B cell (primary cell): ENCODE data around the gene CASR. TPM values are rescaled to one million over a fixed set of nuclear protein-coding genes. Genes with fewer than 3 reads are reported as not detected.

Experiments
- ATAC-seq: fragments of 200-7000 bp; cut with Tn5 transposase; one replicate; pipeline ENCODE4 v1.10.0; 2021; ENCODE audit warnings: low read depth, mild to moderate bottlenecking, moderate number of reproducible peaks, moderate library complexity
- CTCF ChIA-PET: fragments of 350-600 bp; sonication (Branson Sonifier 250); formaldehyde crosslinking; loops from one replicate; lab custom pipeline; 2021; ENCODE audit warnings: antibody characterized with exemption, inconsistent platforms; lab: Charles Lee
- POLR2A ChIA-PET: fragments of 350-600 bp; sonication (Branson Sonifier 250); formaldehyde crosslinking; loops from one replicate; lab custom pipeline; 2021; ENCODE audit warnings: antibody characterized with exemption; lab: Charles Lee
- DNase-seq: peaks from one replicate; pipeline ENCODE4 v3.0.0; 2013
- H2AFZ ChIP-seq: 2 replicates; pipeline ENCODE4 v1.6.1; 2012; ENCODE audit warnings: mild to moderate bottlenecking, low read depth, low read length; ENCODE audit not compliant: insufficient read depth, poor library complexity, severe bottlenecking
- H3K27ac ChIP-seq, 2 donors: 1 replicate in 1 of 2; 2 replicates in 1 of 2; pipeline ENCODE4 v1.5.1; 2012 to 2013; ENCODE audit warnings: low read length in 2 of 2, mild to moderate bottlenecking in 2 of 2, moderate library complexity in 1 of 2
- H3K27me3 ChIP-seq, 4 experiments: fragments of 200-600 bp in 1 of 4; sonication (generic) in 1 of 4; replicated peaks in 1 of 4; 1 replicate in 2 of 4; 2 replicates in 2 of 4; pipeline versions ENCODE4 v1.6.1 to v1.7.0; 2013 to 2016; ENCODE audit warnings: low read length in 3 of 4, mild to moderate bottlenecking in 2 of 4, mixed read lengths in 1 of 4, moderate library complexity in 1 of 4; ENCODE audit not compliant: insufficient read depth in 4 of 4, control insufficient read depth in 3 of 4; ENCODE audit errors: control extremely low read depth in 1 of 4
- H3K36me3 ChIP-seq, 2 experiments: replicated peaks in 1 of 2; 1 replicate in 1 of 2; 2 replicates in 1 of 2; pipeline versions ENCODE4 v1.6.1 to v1.7.1; 2013; ENCODE audit warnings: low read length in 1 of 2; ENCODE audit not compliant: insufficient read depth in 2 of 2, control insufficient read depth in 1 of 2; ENCODE audit errors: control extremely low read depth in 1 of 2, extremely low read depth in 1 of 2
- H3K4me1 ChIP-seq, 2 donors: fragments of 200-600 bp in 1 of 2; sonication (generic) in 1 of 2; 1 replicate in 1 of 2; 2 replicates in 1 of 2; pipeline versions ENCODE4 v1.5.1 to v1.6.1; 2013 to 2017; ENCODE audit warnings: low read length in 2 of 2; ENCODE audit not compliant: control insufficient read depth in 2 of 2, insufficient read depth in 2 of 2
- H3K4me2 ChIP-seq: replicated peaks from 2 replicates; pipeline ENCODE3; 2012; ENCODE audit warnings: mild to moderate bottlenecking, low read depth, low read length; ENCODE audit not compliant: poor library complexity, severe bottlenecking
- H3K4me3 ChIP-seq, 5 experiments: fragments of 200-600 bp in 1 of 5; sonication (generic) in 1 of 5; 1 replicate in 3 of 5; 2 replicates in 2 of 5; pipeline versions ENCODE4 v1.5.1 to v1.7.0; 2011 to 2016; ENCODE audit warnings: low read length in 4 of 5, mild to moderate bottlenecking in 4 of 5, low read depth in 2 of 5, control low read depth in 1 of 5, moderate library complexity in 1 of 5; ENCODE audit not compliant: insufficient read depth in 1 of 5; ENCODE audit errors: control extremely low read depth in 1 of 5, extremely low read depth in 1 of 5
- H3K79me2 ChIP-seq: fragments of 200-600 bp; sonication (generic); one replicate; pipeline ENCODE4 v1.6.0; 2016; ENCODE audit warnings: low read length; ENCODE audit not compliant: control insufficient read depth, insufficient read depth
- H3K9ac ChIP-seq: fragments of 200-600 bp; sonication (generic); 2 replicates; pipeline ENCODE4 v1.6.1; 2017; ENCODE audit warnings: mild to moderate bottlenecking, low read length, moderate library complexity
- H3K9me3 ChIP-seq, 3 donors: one replicate each; pipeline versions ENCODE4 v1.6.1 to v1.7.1; 2013; ENCODE audit warnings: low read length in 2 of 3; ENCODE audit not compliant: control insufficient read depth in 2 of 3, insufficient read depth in 1 of 3; ENCODE audit errors: control extremely low read depth in 1 of 3
- H4K20me1 ChIP-seq: 2 replicates; pipeline ENCODE4 v1.6.0; 2012; ENCODE audit warnings: mild to moderate bottlenecking, low read length; ENCODE audit not compliant: insufficient read depth, control insufficient read depth, poor library complexity, severe bottlenecking
- H3K27ac Mint-ChIP-seq: one replicate; pipeline ENCODE4 v1.8.0; 2021; ENCODE audit warnings: mixed read lengths
- H3K27me3 Mint-ChIP-seq: one replicate; pipeline ENCODE4 v1.8.0; 2021; ENCODE audit warnings: mixed read lengths
- H3K4me1 Mint-ChIP-seq: one replicate; pipeline ENCODE4 v1.8.0; 2021; ENCODE audit warnings: mixed read lengths
- H3K4me3 Mint-ChIP-seq: one replicate; pipeline ENCODE4 v1.8.0; 2021; ENCODE audit warnings: mixed read lengths
- H3K9me3 Mint-ChIP-seq: one replicate; pipeline ENCODE4 v1.8.0; 2022; ENCODE audit warnings: mixed read lengths; ENCODE audit not compliant: insufficient read depth
- EZH2 ChIP-seq: IDR thresholded peaks from 2 replicates; pipeline ENCODE4 v1.6.1; 2012; ENCODE audit warnings: borderline replicate concordance, low read depth, mild to moderate bottlenecking, moderate library complexity, low read length; ENCODE audit not compliant: insufficient read depth, poor library complexity, severe bottlenecking
- WGBS: methylation state at CpG from one replicate; pipeline ENCODE4 v1.1.5; 2013; ENCODE audit warnings: missing lambda C conversion rate; ENCODE audit not compliant: insufficient coverage; 5-methylcytosine and 5-hydroxymethylcytosine counted together
- intact Hi-C: fragments of 100-400 bp; cut with micrococcal nuclease; formaldehyde crosslinking; loops from one replicate; pipeline ENCODE4 v1.10.0; 2022
- polyA plus RNA-seq: library from polyadenylated mRNA; depleted of rRNA; stranded (reverse); fragments of >200 nt; gene quantifications from 2 replicates; pipeline ENCODE4 v1.2.3, GENCODE V29; 2012
- total RNA-seq, 2 donors: library from RNA; stranded (reverse); fragments of 120-200 nt in 1 of 2; gene quantifications; 1 replicate in 1 of 2; 2 replicates in 1 of 2; pipeline versions ENCODE4 v1.2.3 to v1.2.4, GENCODE V29; 2013 to 2022
- TF ChIP-seq, protein P1 (sequence below): fragments of 200-600 bp; IDR thresholded peaks from one replicate; pipeline ENCODE4 v1.8.0; 2022; ENCODE audit warnings: antibody characterized with exemption, mild to moderate bottlenecking

Gene CASR
- total and polyA plus RNA-seq, 2 donors (not counting 1 experiment from before 2014, with no cell fraction given), result not detected

DNA sequence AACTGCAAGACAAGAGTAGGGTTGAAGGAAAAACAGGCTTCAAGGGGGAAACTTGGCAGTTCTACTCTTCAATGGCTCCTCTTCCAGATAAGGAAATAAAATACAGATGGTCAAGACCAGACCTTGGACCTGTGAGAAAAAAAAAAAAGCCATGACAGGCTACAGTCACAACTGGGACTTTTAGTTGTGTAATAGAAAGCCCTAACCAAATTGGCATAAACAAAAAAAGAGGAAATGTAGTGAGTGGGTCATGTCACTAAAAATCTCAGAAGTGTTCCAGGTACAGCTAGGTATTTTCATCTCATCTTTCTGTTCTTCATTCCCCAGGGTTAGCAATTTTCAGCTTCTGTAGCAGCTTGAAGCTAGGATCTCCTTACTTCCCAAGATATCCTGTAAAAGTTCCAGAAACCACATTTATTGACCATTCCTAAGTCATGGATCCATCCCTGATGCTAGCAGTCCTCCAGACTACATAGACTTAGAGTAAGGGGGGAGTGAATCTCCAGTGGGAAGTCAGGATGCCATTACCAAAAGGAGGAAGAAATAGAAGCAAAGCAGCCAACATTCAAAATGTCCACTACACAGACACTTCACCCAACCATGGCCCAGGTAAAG lies 80.6 kb downstream of the CASR start:
- H3K4me3 ChIP-seq, result no peak overlapping the region
- ChIA-PET CTCF (interaction anchor here (1.5 to 11.3 kb wide), 2 partner anchors 162 to 381 kb away, joined by 4 to 145 read pairs; no protein-coding TSS in a partner anchor), POLR2A (interaction anchor here (0.7 kb wide), 1 partner anchor 427 kb away, joined by 4 read pairs; no protein-coding TSS in a partner anchor)
- Mint-ChIP-seq H3K4me1 (peaks cover 9% of the 10 kb centered on the region), H3K27ac (no peak overlapping the region), H3K4me3 (no peak overlapping the region), H3K27me3 (no peaks in the 10 kb centered on the region), H3K9me3 (no peaks in the 10 kb centered on the region)
- H3K4me2 ChIP-seq, result no peak overlapping the region
- ATAC-seq (no peak), DNase-seq (no peak)
- intact Hi-C loops, result no loop called here
- H2AFZ ChIP-seq, result no peak overlapping the region
- H3K79me2 ChIP-seq, result no peaks in the 10 kb centered on the region
- no peak overlapping the region for H3K27ac ChIP-seq
- H3K27me3 ChIP-seq, result no peaks in the 10 kb centered on the region
- H3K9ac ChIP-seq, result no peak overlapping the region
- H4K20me1 ChIP-seq, result no peaks in the 10 kb centered on the region
- TF ChIP-seq, protein P1, sequence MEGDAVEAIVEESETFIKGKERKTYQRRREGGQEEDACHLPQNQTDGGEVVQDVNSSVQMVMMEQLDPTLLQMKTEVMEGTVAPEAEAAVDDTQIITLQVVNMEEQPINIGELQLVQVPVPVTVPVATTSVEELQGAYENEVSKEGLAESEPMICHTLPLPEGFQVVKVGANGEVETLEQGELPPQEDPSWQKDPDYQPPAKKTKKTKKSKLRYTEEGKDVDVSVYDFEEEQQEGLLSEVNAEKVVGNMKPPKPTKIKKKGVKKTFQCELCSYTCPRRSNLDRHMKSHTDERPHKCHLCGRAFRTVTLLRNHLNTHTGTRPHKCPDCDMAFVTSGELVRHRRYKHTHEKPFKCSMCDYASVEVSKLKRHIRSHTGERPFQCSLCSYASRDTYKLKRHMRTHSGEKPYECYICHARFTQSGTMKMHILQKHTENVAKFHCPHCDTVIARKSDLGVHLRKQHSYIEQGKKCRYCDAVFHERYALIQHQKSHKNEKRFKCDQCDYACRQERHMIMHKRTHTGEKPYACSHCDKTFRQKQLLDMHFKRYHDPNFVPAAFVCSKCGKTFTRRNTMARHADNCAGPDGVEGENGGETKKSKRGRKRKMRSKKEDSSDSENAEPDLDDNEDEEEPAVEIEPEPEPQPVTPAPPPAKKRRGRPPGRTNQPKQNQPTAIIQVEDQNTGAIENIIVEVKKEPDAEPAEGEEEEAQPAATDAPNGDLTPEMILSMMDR, result no peak
- TF ChIP-seq EZH2, result no peak
- H3K4me1 ChIP-seq, result peaks cover 0 to 5% of the 10 kb centered on the region in 2 donors
- no peaks in the 10 kb centered on the region for H3K9me3 ChIP-seq
- H3K36me3 ChIP-seq, result no peaks in the 10 kb centered on the region

DNA sequence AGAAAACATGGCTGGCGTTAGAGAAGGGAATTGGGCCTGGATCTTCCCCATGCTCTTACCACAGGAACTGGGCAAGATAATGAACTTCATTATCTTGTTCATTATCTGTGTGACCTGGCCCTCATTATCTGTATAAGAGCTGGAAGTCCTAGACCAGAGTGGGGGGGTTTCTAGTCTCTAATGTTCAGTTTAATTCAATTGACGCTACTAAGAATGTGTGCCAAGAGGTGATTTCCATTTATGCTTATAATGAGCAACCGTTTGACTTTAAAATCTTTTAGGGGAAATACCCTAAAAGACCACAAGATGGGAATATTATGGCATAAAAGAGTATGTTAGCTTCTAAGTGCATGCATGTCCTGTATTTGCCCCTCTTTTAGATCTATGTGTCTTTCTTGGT lies 82.5 kb downstream of the CASR start:
- Histone ChIP-seq H3K36me3 (no peaks in the 10 kb centered on the region), H3K9me3 (no peaks in the 10 kb centered on the region), H3K4me1 (peaks cover 0 to 5% of the 10 kb centered on the region in 2 donors), H3K27me3 (no peaks in the 10 kb centered on the region), H2AFZ (no peak overlapping the region), H3K4me2 (no peak overlapping the region), H3K9ac (no peak overlapping the region), H3K27ac (no peak overlapping the region), H3K4me3 (no peak overlapping the region), H3K79me2 (no peaks in the 10 kb centered on the region), H4K20me1 (no peaks in the 10 kb centered on the region)
- intact Hi-C loops, result no loop called here
- ChIA-PET POLR2A (no interaction called here), CTCF (interaction anchor here (1.7 kb wide), 1 partner anchor 10 kb away, joined by 3 read pairs; no protein-coding TSS in a partner anchor)
- no CpG with 5 or more reads among the region's 3 CpGs for WGBS
- Mint-ChIP-seq H3K4me3 (no peak overlapping the region), H3K27ac (no peak overlapping the region), H3K9me3 (no peaks in the 10 kb centered on the region), H3K4me1 (peaks cover 9% of the 10 kb centered on the region), H3K27me3 (no peaks in the 10 kb centered on the region)
- no peak for ATAC-seq
- no peak for DNase-seq
- TF ChIP-seq EZH2, result no peak
- TF ChIP-seq, protein P1, result no peak
